Stimulated activated naive B cell treated with anti-CD40 and anti-IgM and Interleukin-4, amounts not matched to agents 10 μg/mL and 1 μg/mL and 100 μg/mL, for 72 hours (primary cell): ENCODE data around the gene ENPP5.

ENCODE experiments used
- ATAC-seq, 2 donors: fragments of 150-1000 bp; cut with Tn5 transposase; replicated peaks; 2 replicates each; pipeline ENCODE4 v1.10.0; 2021; ENCODE audit warnings: moderate library complexity in 1 of 2
- DNase-seq: peaks from one replicate; pipeline ENCODE4 v3.0.0; 2021
- H3K27ac Mint-ChIP-seq: one replicate; pipeline ENCODE4 v1.8.0; 2022; ENCODE audit warnings: mild to moderate bottlenecking, mixed read lengths
- H3K27me3 Mint-ChIP-seq, 2 donors: one replicate each; pipeline ENCODE4 v1.8.0; 2022; ENCODE audit warnings: mixed read lengths in 2 of 2
- H3K36me3 Mint-ChIP-seq, 2 donors: one replicate each; pipeline ENCODE4 v1.8.0; 2022; ENCODE audit warnings: mixed read lengths in 2 of 2, mild to moderate bottlenecking in 1 of 2
- H3K4me1 Mint-ChIP-seq, 2 donors: one replicate each; pipeline ENCODE4 v1.8.0; 2022; ENCODE audit warnings: mixed read lengths in 2 of 2, mild to moderate bottlenecking in 1 of 2
- H3K4me3 Mint-ChIP-seq, 2 donors: one replicate each; pipeline ENCODE4 v1.8.0; 2022; ENCODE audit warnings: mild to moderate bottlenecking in 2 of 2, mixed read lengths in 2 of 2, moderate library complexity in 1 of 2
- H3K9me3 Mint-ChIP-seq, 2 donors: one replicate each; pipeline ENCODE4 v1.8.0; 2022; ENCODE audit warnings: mixed read lengths in 2 of 2, mild to moderate bottlenecking in 1 of 2

The ENPP5 gene

GRCh38 chr6:46113370-46113769, 57.4 kb downstream of the ENPP5 start:
- Mint-ChIP-seq H3K27ac (no peak overlapping the region), H3K4me1 (peaks cover 8 to 11% of the 10 kb centered on the region in 2 donors), H3K27me3 (no peaks in the 10 kb centered on the region), H3K36me3 (peaks cover 11 to 30% of the 10 kb centered on the region in 2 donors), H3K4me3 (no peak overlapping the region), H3K9me3 (peaks cover 4 to 6% of the 10 kb centered on the region in 2 donors)
- ATAC-seq: no peak
- DNase-seq: no peak
